SK-N-SH treated with all-trans-retinoic acid at 6 μM for 48 hours (cell line): ENCODE data around the gene UHMK1.

Experiments used
- ATAC-seq: fragments of 200-7000 bp; cut with Tn5 transposase; 3 replicates; pipeline ENCODE4 v1.9.1; 2020; ENCODE audit warnings: mild to moderate bottlenecking, moderate library complexity
- ARNTL ChIP-seq: fragments of 450-650 bp; formaldehyde crosslinking; IDR thresholded peaks from 2 replicates; pipeline ENCODE4 v1.5.0; 2020; ENCODE audit warnings: low read depth, mild to moderate bottlenecking, moderate library complexity, borderline replicate concordance
- BACH2 ChIP-seq: fragments of 250-450 bp; sonication (Bioruptor Pico); IDR thresholded peaks from 2 replicates; pipeline ENCODE4 v1.9.0; 2021; ENCODE audit warnings: mild to moderate bottlenecking, borderline replicate concordance
- ESRRG ChIP-seq: fragments of 250-450 bp; sonication (Bioruptor Pico); IDR thresholded peaks from 2 replicates; pipeline ENCODE4 v1.6.1; 2021; ENCODE audit warnings: mild to moderate bottlenecking
- GLIS3 ChIP-seq: fragments of 250-450 bp; sonication (Bioruptor Pico); IDR thresholded peaks from 2 replicates; pipeline ENCODE4 v1.5.0; 2020; ENCODE audit warnings: mild to moderate bottlenecking, moderate library complexity
- OSR1 ChIP-seq: fragments of 250-450 bp; sonication (Bioruptor Pico); IDR thresholded peaks from 2 replicates; pipeline ENCODE4 v1.8.0; 2022; ENCODE audit warnings: moderate library complexity, mild to moderate bottlenecking, inconsistent platforms
- RARB ChIP-seq: fragments of 250-450 bp; sonication (Bioruptor Pico); IDR thresholded peaks from 2 replicates; pipeline ENCODE4 v1.8.0; 2021; ENCODE audit warnings: mild to moderate bottlenecking, moderate library complexity
- TCF4 ChIP-seq: fragments of 250-450 bp; sonication (Bioruptor Pico); IDR thresholded peaks from 2 replicates; pipeline ENCODE4 v1.8.0; 2021; ENCODE audit warnings: mild to moderate bottlenecking, moderate library complexity, borderline replicate concordance
- ZFP3 ChIP-seq: fragments of 250-450 bp; sonication (Bioruptor Pico); IDR thresholded peaks from 2 replicates; pipeline ENCODE4 v1.5.0; 2020; ENCODE audit warnings: mild to moderate bottlenecking, moderate library complexity
- ZFP30 ChIP-seq: fragments of 450-650 bp; formaldehyde crosslinking; IDR thresholded peaks from 2 replicates; pipeline ENCODE4 v1.5.0; 2022; ENCODE audit warnings: mild to moderate bottlenecking, moderate library complexity
- ZNF565 ChIP-seq: fragments of 450-650 bp; formaldehyde crosslinking; conservative IDR thresholded peaks from 2 replicates; pipeline ENCODE4 v1.5.0; 2020; ENCODE audit warnings: low read depth, mild to moderate bottlenecking, moderate library complexity
- ZNF70 ChIP-seq: fragments of 450-650 bp; formaldehyde crosslinking; IDR thresholded peaks from 2 replicates; pipeline ENCODE4 v1.5.0; 2020; ENCODE audit warnings: mild to moderate bottlenecking, moderate library complexity
- ZNF8 ChIP-seq: fragments of 450-650 bp; formaldehyde crosslinking; IDR thresholded peaks from 2 replicates; pipeline ENCODE4 v1.5.0; 2020; ENCODE audit warnings: mild to moderate bottlenecking, moderate library complexity
- TF ChIP-seq, protein P1 (sequence below): fragments of 250-450 bp; sonication (Bioruptor Pico); IDR thresholded peaks from 2 replicates; pipeline ENCODE4 v1.8.0; 2021; ENCODE audit warnings: low read depth, mild to moderate bottlenecking, moderate library complexity, borderline replicate concordance
- TF ChIP-seq, protein P2 (sequence below): fragments of 250-450 bp; sonication (Bioruptor Pico); IDR thresholded peaks from 2 replicates; pipeline ENCODE4 v1.5.0; 2020; ENCODE audit warnings: mild to moderate bottlenecking, moderate library complexity
- TF ChIP-seq, protein P3 (sequence below): fragments of 250-450 bp; sonication (Bioruptor Pico); IDR thresholded peaks from 2 replicates; pipeline ENCODE4 v1.8.0; 2020; ENCODE audit warnings: mild to moderate bottlenecking, moderate library complexity, borderline replicate concordance

UHMK1 gene

DNA sequence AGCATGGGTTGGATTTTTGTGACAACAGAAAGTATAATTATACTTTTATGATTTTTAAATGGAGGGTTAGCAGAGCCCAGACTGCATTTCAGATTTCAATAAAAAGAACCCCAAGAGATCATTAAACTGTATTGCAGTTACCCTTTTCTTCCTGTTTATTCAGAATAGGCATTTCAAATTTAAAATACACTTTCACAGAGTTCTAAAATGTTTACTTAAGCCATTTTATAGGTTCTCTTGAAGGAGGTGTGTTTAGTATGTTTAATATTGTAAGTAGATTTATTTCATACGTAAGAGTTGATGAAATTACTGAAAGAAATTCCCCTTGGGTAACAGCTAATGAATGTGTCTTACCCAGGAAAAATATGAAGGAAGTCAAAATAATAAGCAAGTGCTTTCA, 81.3 kb downstream of the UHMK1 start:
- ATAC-seq, result no peak
- TF ChIP-seq ZNF8 (CRISPR knock-in tag), result no peak
- TF ChIP-seq, protein P1, sequence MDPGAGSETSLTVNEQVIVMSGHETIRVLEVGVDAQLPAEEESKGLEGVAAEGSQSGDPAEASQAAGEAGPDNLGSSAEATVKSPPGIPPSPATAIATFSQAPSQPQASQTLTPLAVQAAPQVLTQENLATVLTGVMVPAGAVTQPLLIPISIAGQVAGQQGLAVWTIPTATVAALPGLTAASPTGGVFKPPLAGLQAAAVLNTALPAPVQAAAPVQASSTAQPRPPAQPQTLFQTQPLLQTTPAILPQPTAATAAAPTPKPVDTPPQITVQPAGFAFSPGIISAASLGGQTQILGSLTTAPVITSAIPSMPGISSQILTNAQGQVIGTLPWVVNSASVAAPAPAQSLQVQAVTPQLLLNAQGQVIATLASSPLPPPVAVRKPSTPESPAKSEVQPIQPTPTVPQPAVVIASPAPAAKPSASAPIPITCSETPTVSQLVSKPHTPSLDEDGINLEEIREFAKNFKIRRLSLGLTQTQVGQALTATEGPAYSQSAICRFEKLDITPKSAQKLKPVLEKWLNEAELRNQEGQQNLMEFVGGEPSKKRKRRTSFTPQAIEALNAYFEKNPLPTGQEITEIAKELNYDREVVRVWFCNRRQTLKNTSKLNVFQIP (CRISPR knock-in tag), result no peak
- no peak for TF ChIP-seq GLIS3 (CRISPR knock-in tag)
- no peak for TF ChIP-seq ZFP30 (CRISPR knock-in tag)
- no peak for TF ChIP-seq ZFP3
- TF ChIP-seq TCF4 (CRISPR knock-in tag), result no peak
- TF ChIP-seq, protein P2, sequence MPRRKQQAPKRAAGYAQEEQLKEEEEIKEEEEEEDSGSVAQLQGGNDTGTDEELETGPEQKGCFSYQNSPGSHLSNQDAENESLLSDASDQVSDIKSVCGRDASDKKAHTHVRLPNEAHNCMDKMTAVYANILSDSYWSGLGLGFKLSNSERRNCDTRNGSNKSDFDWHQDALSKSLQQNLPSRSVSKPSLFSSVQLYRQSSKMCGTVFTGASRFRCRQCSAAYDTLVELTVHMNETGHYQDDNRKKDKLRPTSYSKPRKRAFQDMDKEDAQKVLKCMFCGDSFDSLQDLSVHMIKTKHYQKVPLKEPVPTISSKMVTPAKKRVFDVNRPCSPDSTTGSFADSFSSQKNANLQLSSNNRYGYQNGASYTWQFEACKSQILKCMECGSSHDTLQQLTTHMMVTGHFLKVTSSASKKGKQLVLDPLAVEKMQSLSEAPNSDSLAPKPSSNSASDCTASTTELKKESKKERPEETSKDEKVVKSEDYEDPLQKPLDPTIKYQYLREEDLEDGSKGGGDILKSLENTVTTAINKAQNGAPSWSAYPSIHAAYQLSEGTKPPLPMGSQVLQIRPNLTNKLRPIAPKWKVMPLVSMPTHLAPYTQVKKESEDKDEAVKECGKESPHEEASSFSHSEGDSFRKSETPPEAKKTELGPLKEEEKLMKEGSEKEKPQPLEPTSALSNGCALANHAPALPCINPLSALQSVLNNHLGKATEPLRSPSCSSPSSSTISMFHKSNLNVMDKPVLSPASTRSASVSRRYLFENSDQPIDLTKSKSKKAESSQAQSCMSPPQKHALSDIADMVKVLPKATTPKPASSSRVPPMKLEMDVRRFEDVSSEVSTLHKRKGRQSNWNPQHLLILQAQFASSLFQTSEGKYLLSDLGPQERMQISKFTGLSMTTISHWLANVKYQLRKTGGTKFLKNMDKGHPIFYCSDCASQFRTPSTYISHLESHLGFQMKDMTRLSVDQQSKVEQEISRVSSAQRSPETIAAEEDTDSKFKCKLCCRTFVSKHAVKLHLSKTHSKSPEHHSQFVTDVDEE (CRISPR knock-in tag), result no peak
- TF ChIP-seq BACH2 (CRISPR knock-in tag), result no peak
- TF ChIP-seq ARNTL (CRISPR knock-in tag), result no peak
- TF ChIP-seq OSR1 (CRISPR knock-in tag), result no peak
- TF ChIP-seq ESRRG (CRISPR knock-in tag), result no peak
- TF ChIP-seq, protein P3, sequence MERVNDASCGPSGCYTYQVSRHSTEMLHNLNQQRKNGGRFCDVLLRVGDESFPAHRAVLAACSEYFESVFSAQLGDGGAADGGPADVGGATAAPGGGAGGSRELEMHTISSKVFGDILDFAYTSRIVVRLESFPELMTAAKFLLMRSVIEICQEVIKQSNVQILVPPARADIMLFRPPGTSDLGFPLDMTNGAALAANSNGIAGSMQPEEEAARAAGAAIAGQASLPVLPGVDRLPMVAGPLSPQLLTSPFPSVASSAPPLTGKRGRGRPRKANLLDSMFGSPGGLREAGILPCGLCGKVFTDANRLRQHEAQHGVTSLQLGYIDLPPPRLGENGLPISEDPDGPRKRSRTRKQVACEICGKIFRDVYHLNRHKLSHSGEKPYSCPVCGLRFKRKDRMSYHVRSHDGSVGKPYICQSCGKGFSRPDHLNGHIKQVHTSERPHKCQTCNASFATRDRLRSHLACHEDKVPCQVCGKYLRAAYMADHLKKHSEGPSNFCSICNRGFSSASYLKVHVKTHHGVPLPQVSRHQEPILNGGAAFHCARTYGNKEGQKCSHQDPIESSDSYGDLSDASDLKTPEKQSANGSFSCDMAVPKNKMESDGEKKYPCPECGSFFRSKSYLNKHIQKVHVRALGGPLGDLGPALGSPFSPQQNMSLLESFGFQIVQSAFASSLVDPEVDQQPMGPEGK (CRISPR knock-in tag), result no peak
- no peak for TF ChIP-seq RARB (CRISPR knock-in tag)
- no peak for TF ChIP-seq ZNF70 (CRISPR knock-in tag)
- no peak for TF ChIP-seq ZNF565 (CRISPR knock-in tag)
